ENCODE data around the gene OXLD1. TPM values are rescaled to one million over a fixed set of nuclear protein-coding genes. Genes with fewer than 3 reads are reported as not detected.

OXLD1 gene
- total RNA-seq, 1 donor from 2014 or later: 12.4 TPM

- no peak for DNase-seq
Observed at GRCh38 chr17:81659038-81659437, 7.4 kb downstream of the OXLD1 start.

GRCh38 chr17:81656835-81657234 lies 9.6 kb downstream of the OXLD1 start:
- no peak for DNase-seq
- intact Hi-C loops (cut with micrococcal nuclease): no loop called here
- no peak for ATAC-seq

More at GRCh38 chr17:81659038-81659437, 7.4 kb downstream of the OXLD1 start:
- intact Hi-C loops (cut with micrococcal nuclease): no loop called here
- ATAC-seq: no peak

GRCh38 chr17:81656118-81656743 lies 10.2 kb downstream of the OXLD1 start, which contains the start of gene PDE6G:
PDE6G (minus strand) TSS chr17:81656542; CDS start chr17:81653305, 3,237 bp downstream.
- intact Hi-C loops (cut with micrococcal nuclease): no loop called here
- no peak for DNase-seq
- no peak for ATAC-seq

GRCh38 chr17:81655378-81656117 lies 10.9 kb downstream of the OXLD1 start:
- ATAC-seq: no peak
- intact Hi-C loops (cut with micrococcal nuclease): no loop called here
- DNase-seq: no peak

- ATAC-seq (no peak), DNase-seq (no peak)
- intact Hi-C loops (cut with micrococcal nuclease): no loop called here
Observed at GRCh38 chr17:81652906-81653771, 13.3 kb downstream of the OXLD1 start.

- DNase-seq (no peak), ATAC-seq (no peak)
- intact Hi-C loops (cut with micrococcal nuclease): no loop called here
Observed at GRCh38 chr17:81651692-81652091, 14.7 kb downstream of the OXLD1 start.

- no peak for DNase-seq
- intact Hi-C loops (cut with micrococcal nuclease): no loop called here
- ATAC-seq: no peak
Observed at GRCh38 chr17:81650951-81651350, 15.5 kb downstream of the OXLD1 start.

- intact Hi-C loops (cut with micrococcal nuclease): no loop called here
- no peak for DNase-seq
- ATAC-seq: no peak
Observed at GRCh38 chr17:81648707-81649085, 17.7 kb downstream of the OXLD1 start.

GRCh38 chr17:81648013-81648706 lies 18.2 kb downstream of the OXLD1 start:
- DNase-seq: no peak
- intact Hi-C loops (cut with micrococcal nuclease): no loop called here
- ATAC-seq: no peak

GRCh38 chr17:81647640-81648012 lies 18.8 kb downstream of the OXLD1 start:
- ATAC-seq (no peak), DNase-seq (no peak)
- intact Hi-C loops (cut with micrococcal nuclease): no loop called here

GRCh38 chr17:81646869-81647600 lies 19.4 kb downstream of the OXLD1 start:
- no peak for ATAC-seq
- DNase-seq: no peak

GRCh38 chr17:81644976-81645952 lies 21.1 kb downstream of the OXLD1 start:
- DNase-seq (no peak), ATAC-seq (no peak)
- intact Hi-C loops (cut with micrococcal nuclease): no loop called here

More at GRCh38 chr17:81646869-81647600, 19.4 kb downstream of the OXLD1 start:
- intact Hi-C loops (cut with micrococcal nuclease): no loop called here

GRCh38 chr17:81644496-81644895 lies 21.9 kb downstream of the OXLD1 start:
- DNase-seq: no peak
- ATAC-seq: no peak
- intact Hi-C loops (cut with micrococcal nuclease): no loop called here

GRCh38 chr17:81641825-81642489 lies 24.4 kb downstream of the OXLD1 start:
- DNase-seq: no peak
- intact Hi-C loops (cut with micrococcal nuclease): no loop called here
- ATAC-seq: no peak

GRCh38 chr17:81640011-81640410 lies 26.4 kb downstream of the OXLD1 start:
- intact Hi-C loops (cut with micrococcal nuclease): no loop called here
- ATAC-seq: no peak
- no peak for DNase-seq

GRCh38 chr17:81638683-81639082 lies 27.7 kb downstream of the OXLD1 start:
- intact Hi-C loops (cut with micrococcal nuclease): no loop called here
- DNase-seq: no peak
- no peak for ATAC-seq
